Stimulated activated CD8-positive, alpha-beta memory T cell treated with anti-CD3 and anti-CD28 coated beads, Interleukin-15, amount 100 ng/mL, for 24 hours (primary cell): ENCODE results near the gene MRO.
"Not testable (repeated sequence)": the region's sequence is repeated elsewhere in the genome, so short reads cannot be mapped to it uniquely, and the experiment has no call there.

Experiments
- DNase-seq: peaks from one replicate; pipeline ENCODE4 v3.0.0-alpha.2; 2020; ENCODE audit warnings: low read depth

MRO gene

GRCh38 chr18:50833496-50833895 is 13.7 kb upstream of the MRO start:
- not testable (repeated sequence) for DNase-seq

GRCh38 chr18:50832754-50833153 is 12.9 kb upstream of the MRO start:
- no peak for DNase-seq

GRCh38 chr18:50830544-50830943 is 10.7 kb upstream of the MRO start:
- no peak for DNase-seq

GRCh38 chr18:50829644-50830043 is 9.8 kb upstream of the MRO start:
- DNase-seq: no peak

- DNase-seq: no peak
Observed at GRCh38 chr18:50826027-50826426, 6.2 kb upstream of the MRO start.

- no peak for DNase-seq
Observed at GRCh38 chr18:50825621-50826020, 5.8 kb upstream of the MRO start.

- DNase-seq: no peak
Observed at GRCh38 chr18:50822756-50823155, 2.9 kb upstream of the MRO start.

- no peak for DNase-seq
Observed at GRCh38 chr18:50820901-50821520, 1.2 kb upstream of the MRO start.

- no peak for DNase-seq
Observed at GRCh38 chr18:50819027-50819727, 639 bp downstream of the MRO start.

- no peak for DNase-seq
Observed at GRCh38 chr18:50816419-50817166, 3.2 kb downstream of the MRO start.

GRCh38 chr18:50814395-50814794 is 5.4 kb downstream of the MRO start:
- DNase-seq: no peak

GRCh38 chr18:50813353-50813752 is 6.5 kb downstream of the MRO start:
- DNase-seq: no peak

GRCh38 chr18:50812834-50813233 is 7.0 kb downstream of the MRO start:
- DNase-seq: no peak

- no peak for DNase-seq
Observed at GRCh38 chr18:50807176-50807575, 12.6 kb downstream of the MRO start.

GRCh38 chr18:50806208-50806616 is 13.6 kb downstream of the MRO start:
- DNase-seq: no peak

GRCh38 chr18:50805732-50806131 is 14.1 kb downstream of the MRO start:
- DNase-seq: no peak

- DNase-seq: no peak
Observed at GRCh38 chr18:50803592-50803991, 16.2 kb downstream of the MRO start.

- DNase-seq: no peak
Observed at GRCh38 chr18:50802141-50802540, 17.7 kb downstream of the MRO start.

GRCh38 chr18:50797142-50797541 is 22.7 kb downstream of the MRO start:
- DNase-seq: no peak

GRCh38 chr18:50796495-50796894 is 23.3 kb downstream of the MRO start:
- DNase-seq: no peak

GRCh38 chr18:50793641-50794565 is 25.9 kb downstream of the MRO start:
- no peak for DNase-seq

GRCh38 chr18:50792885-50793284 is 26.9 kb downstream of the MRO start:
- no peak for DNase-seq
